COR-L47 (cell line): ENCODE measurements around the gene SGSH.

ENCODE experiments used
- DNase-seq: peaks from one replicate; lab custom pipeline; 2025; lab: John Stamatoyannopoulos, UW

The SGSH gene

GRCh38 chr17:80227156-80227555, 7.0 kb upstream of the SGSH start:
- DNase-seq = no peak

- no peak for DNase-seq
Observed at GRCh38 chr17:80225230-80225629, 5.1 kb upstream of the SGSH start.

GRCh38 chr17:80224683-80225082, 4.5 kb upstream of the SGSH start:
- no peak for DNase-seq

GRCh38 chr17:80223838-80224497, 3.8 kb upstream of the SGSH start:
- DNase-seq = no peak

GRCh38 chr17:80223142-80223815, 3.1 kb upstream of the SGSH start:
- no peak for DNase-seq

GRCh38 chr17:80222376-80223141, 2.4 kb upstream of the SGSH start:
- DNase-seq = no peak

GRCh38 chr17:80221351-80222105, 1.4 kb upstream of the SGSH start:
- no peak for DNase-seq

GRCh38 chr17:80220736-80221215, 643 bp upstream of the SGSH start:
- DNase-seq = no peak

- no peak for DNase-seq
Observed at GRCh38 chr17:80219763-80220053, 425 bp downstream of the SGSH start.

GRCh38 chr17:80219013-80219762, 945 bp downstream of the SGSH start:
- peak; percentile 71 for DNase-seq

- DNase-seq = no peak
Observed at GRCh38 chr17:80218391-80218790, 1.7 kb downstream of the SGSH start.

- DNase-seq = no peak
Observed at GRCh38 chr17:80217703-80218362, 2.3 kb downstream of the SGSH start.

GRCh38 chr17:80216473-80217456, 3.4 kb downstream of the SGSH start:
- no peak for DNase-seq

GRCh38 chr17:80214878-80215210, 5.3 kb downstream of the SGSH start:
- DNase-seq = no peak

GRCh38 chr17:80214012-80214877, 5.9 kb downstream of the SGSH start:
- DNase-seq = no peak

- DNase-seq = no peak
Observed at GRCh38 chr17:80213643-80213975, 6.5 kb downstream of the SGSH start.

GRCh38 chr17:80212962-80213642, 7.0 kb downstream of the SGSH start:
- no peak for DNase-seq

- DNase-seq = no peak
Observed at GRCh38 chr17:80212511-80212910, 7.6 kb downstream of the SGSH start.

- peak; percentile 77 for DNase-seq
Observed at GRCh38 chr17:80212109-80212508, 8.0 kb downstream of the SGSH start.
